Parathyroid adenoma (tissue), 2 donors: Measurements from ENCODE around the gene ADM.

Source experiments
- H2AFZ ChIP-seq: fragments of 300-600 bp; sonication (generic); one replicate; pipeline ENCODE4 v1.7.0; 2017; ENCODE audit warnings: antibody characterized with exemption, mild to moderate bottlenecking
- H3K27ac ChIP-seq: fragments of 300-600 bp; sonication (generic); one replicate; pipeline ENCODE4 v1.7.0; 2017
- H3K27me3 ChIP-seq: fragments of 300-600 bp; sonication (generic); one replicate; pipeline ENCODE4 v1.7.0; 2017; ENCODE audit warnings: low read length; ENCODE audit not compliant: control insufficient read depth, insufficient read depth
- H3K36me3 ChIP-seq: fragments of 300-600 bp; sonication (generic); one replicate; pipeline ENCODE4 v1.7.0; 2017; ENCODE audit warnings: low read length; ENCODE audit not compliant: control insufficient read depth, insufficient read depth
- H3K4me1 ChIP-seq: fragments of 300-600 bp; sonication (generic); one replicate; pipeline ENCODE4 v1.7.0; 2017; ENCODE audit warnings: control low read depth
- H3K4me2 ChIP-seq: fragments of 300-600 bp; sonication (generic); one replicate; pipeline ENCODE4 v1.7.0; 2017; ENCODE audit warnings: low read length
- H3K4me3 ChIP-seq: fragments of 300-600 bp; sonication (generic); one replicate; pipeline ENCODE4 v1.7.0; 2017; ENCODE audit warnings: low read depth, low read length
- H3K79me2 ChIP-seq: fragments of 300-600 bp; sonication (generic); one replicate; pipeline ENCODE4 v1.7.0; 2017; ENCODE audit warnings: control low read depth
- H3K9ac ChIP-seq: fragments of 300-600 bp; sonication (generic); one replicate; pipeline ENCODE4 v1.7.0; 2017; ENCODE audit warnings: mild to moderate bottlenecking
- H3K9me3 ChIP-seq: fragments of 300-600 bp; sonication (generic); one replicate; pipeline ENCODE4 v1.7.0; 2017; ENCODE audit warnings: low read length; ENCODE audit not compliant: control insufficient read depth
- CTCF ChIP-seq: fragments of 300-600 bp; sonication (generic); IDR thresholded peaks from one replicate; pipeline ENCODE4 v1.7.0; 2017; ENCODE audit warnings: antibody characterized with exemption, mild to moderate bottlenecking
- donor health status: primary hyperparathyroidism.

Gene ADM

DNA sequence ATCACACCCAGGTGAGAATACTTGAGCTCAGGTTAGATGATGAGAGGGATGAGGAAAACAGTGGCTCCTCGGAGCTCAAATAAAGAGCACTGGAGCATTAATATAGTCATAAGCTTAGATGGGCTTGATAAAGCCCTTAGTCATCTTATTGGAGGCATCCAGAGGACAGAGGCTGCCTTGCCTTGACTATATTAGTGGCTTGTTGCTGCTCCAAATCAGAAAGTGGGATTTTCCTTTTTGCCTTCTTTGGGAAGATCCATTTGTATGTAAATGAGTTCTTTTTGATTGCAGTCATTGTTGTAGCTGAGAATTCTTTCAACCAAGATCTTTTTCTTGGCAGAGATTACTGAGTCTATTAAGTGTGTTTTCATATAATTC is 18.9 kb downstream of the ADM start:
- no peaks in the 10 kb centered on the region for H3K36me3 ChIP-seq
- no peak overlapping the region for H2AFZ ChIP-seq
- no peak overlapping the region for H3K4me3 ChIP-seq
- H3K9ac ChIP-seq = no peak overlapping the region
- no peaks in the 10 kb centered on the region for H3K9me3 ChIP-seq
- no peaks in the 10 kb centered on the region for H3K79me2 ChIP-seq
- no peak overlapping the region for H3K4me2 ChIP-seq
- no peak for TF ChIP-seq CTCF
- H3K4me1 ChIP-seq = peaks cover 14% of the 10 kb centered on the region
- no peaks in the 10 kb centered on the region for H3K27me3 ChIP-seq
- H3K27ac ChIP-seq = no peak overlapping the region

DNA sequence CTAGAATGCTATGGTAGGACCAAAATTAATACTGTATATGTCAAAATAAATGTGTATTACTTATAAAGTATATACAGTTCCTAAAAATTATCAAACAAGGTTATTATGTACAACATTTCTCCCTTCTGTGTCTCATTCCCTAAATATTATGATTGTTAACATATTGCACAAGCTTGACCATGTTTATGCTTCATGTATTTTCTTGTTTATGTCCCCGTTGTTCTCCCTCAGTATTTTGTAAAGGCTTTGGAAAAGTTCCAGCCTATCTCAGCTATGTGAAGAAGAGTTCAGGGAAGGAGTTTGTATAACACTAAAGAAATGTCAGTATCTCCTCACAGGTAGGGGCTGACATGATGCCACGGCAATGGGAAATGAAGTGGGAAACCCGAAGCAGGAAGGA is 19.6 kb downstream of the ADM start:
- Histone ChIP-seq H3K79me2 (no peaks in the 10 kb centered on the region), H3K27ac (no peak overlapping the region), H3K27me3 (no peaks in the 10 kb centered on the region), H3K36me3 (no peaks in the 10 kb centered on the region), H3K4me1 (peaks cover 18% of the 10 kb centered on the region), H3K4me2 (no peak overlapping the region), H3K4me3 (no peak overlapping the region), H3K9me3 (no peaks in the 10 kb centered on the region), H2AFZ (no peak overlapping the region), H3K9ac (no peak overlapping the region)
- no peak for TF ChIP-seq CTCF

- H3K27ac ChIP-seq = no peak overlapping the region
- peaks cover 18% of the 10 kb centered on the region for H3K4me1 ChIP-seq
Observed at GRCh38 chr11:10325277-10326011, 20.6 kb downstream of the ADM start.

GRCh38 chr11:10326012-10326964 is 21.4 kb downstream of the ADM start:
- Histone ChIP-seq H3K4me2 (no peak overlapping the region), H3K79me2 (no peaks in the 10 kb centered on the region), H3K9ac (no peak overlapping the region), H3K9me3 (no peaks in the 10 kb centered on the region), H3K4me1 (peaks cover 18% of the 10 kb centered on the region), H3K36me3 (no peaks in the 10 kb centered on the region), H3K4me3 (no peak overlapping the region), H2AFZ (peak overlapping the region; percentile 28), H3K27ac (no peak overlapping the region), H3K27me3 (no peaks in the 10 kb centered on the region)
- no peak for TF ChIP-seq CTCF

More at GRCh38 chr11:10325277-10326011, 20.6 kb downstream of the ADM start:
- no peaks in the 10 kb centered on the region for H3K79me2 ChIP-seq
- TF ChIP-seq CTCF = no peak
- H3K27me3 ChIP-seq = no peaks in the 10 kb centered on the region
- no peaks in the 10 kb centered on the region for H3K36me3 ChIP-seq
- no peaks in the 10 kb centered on the region for H3K9me3 ChIP-seq
- H2AFZ ChIP-seq = no peak overlapping the region
- H3K4me2 ChIP-seq = no peak overlapping the region
- no peak overlapping the region for H3K9ac ChIP-seq
- no peak overlapping the region for H3K4me3 ChIP-seq
